Uterus (tissue), 4 donors: Measurements from ENCODE around the gene CAMSAP2. TPM values are rescaled to one million over a fixed set of nuclear protein-coding genes. Genes with fewer than 3 reads are reported as not detected.
"Not testable (repeated sequence)": the region's sequence is repeated elsewhere in the genome, so short reads cannot be mapped to it uniquely, and the experiment has no call there.

Source experiments
- DNase-seq, 2 donors: peaks; one replicate each; pipeline ENCODE4 v3.0.0-alpha.2; 2019 to 2020
- H3K27ac ChIP-seq, 2 donors: fragments of 200-600 bp; sonication (generic); 1 replicate in 1 of 2; 2 replicates in 1 of 2; pipeline ENCODE4 v1.5.1; 2016 to 2018
- H3K27me3 ChIP-seq, 2 donors: fragments of 200-600 bp; sonication (generic); one replicate each; pipeline ENCODE4 v1.5.1; 2018 to 2019; ENCODE audit warnings: control low read depth in 1 of 2
- H3K36me3 ChIP-seq, 2 donors: fragments of 200-600 bp; sonication (generic); one replicate each; pipeline ENCODE4 v1.5.1; 2019; ENCODE audit warnings: control low read depth in 1 of 2
- H3K4me1 ChIP-seq, 2 donors: fragments of 200-600 bp; sonication (generic); one replicate each; pipeline ENCODE4 v1.5.1; 2018 to 2019; ENCODE audit warnings: control low read depth in 1 of 2
- H3K4me3 ChIP-seq, 2 donors: fragments of 200-600 bp; sonication (generic); 1 replicate in 1 of 2; 2 replicates in 1 of 2; pipeline ENCODE4 v1.5.1; 2018 to 2019; ENCODE audit warnings: mild to moderate bottlenecking in 1 of 2
- H3K9me3 ChIP-seq, 2 donors: fragments of 200-600 bp; sonication (generic); one replicate each; pipeline ENCODE4 v1.5.1; 2019; ENCODE audit warnings: control low read depth in 1 of 2
- CTCF ChIP-seq, 4 experiments: fragments of 200-600 bp in 2 of 4; fragments of 450-650 bp in 2 of 4; sonication (generic) in 2 of 4; IDR thresholded peaks; one replicate each; pipeline ENCODE4 v1.5.1; 2016 to 2019; ENCODE audit warnings: antibody characterized with exemption in 4 of 4, mild to moderate bottlenecking in 2 of 4, moderate library complexity in 1 of 4
- POLR2A ChIP-seq, 2 donors: fragments of 450-650 bp; IDR thresholded peaks; one replicate each; pipeline ENCODE4 v1.6.1; 2016; ENCODE audit warnings: antibody characterized with exemption in 2 of 2, mild to moderate bottlenecking in 1 of 2, moderate library complexity in 1 of 2
- intact Hi-C: fragments of 100-400 bp; cut with DNase I; formaldehyde crosslinking; loops from one replicate; pipeline ENCODE4 v1.15.1; 2023; ENCODE audit warnings: low total_unique reads
- total RNA-seq, 4 donors: library from RNA; depleted of rRNA in 3 of 4; stranded (reverse); fragments of >200 nt in 3 of 4; gene quantifications; one replicate each; pipeline versions ENCODE4 v1.1.0 to v1.2.4, GENCODE V29; 2014 to 2023
- donor health status: DM: yes; HTN: yes; CAD: no.

Gene CAMSAP2
- total RNA-seq, 4 donors from 2014 or later = 31.0 to 64.8 (median 47.7) TPM

GRCh38 chr1:200802042-200802441 lies 63.3 kb downstream of the CAMSAP2 start:
- no peaks in the 10 kb centered on the region for H3K36me3 ChIP-seq
- no peak for DNase-seq
- H3K9me3 ChIP-seq = no peaks in the 10 kb centered on the region
- intact Hi-C loops = loop anchor here (10.0 kb wide), 1 partner anchor 177 kb away; the partner anchor contains the start of gene KIF14
- H3K4me3 ChIP-seq = no peak overlapping the region
- no peak overlapping the region for H3K27ac ChIP-seq
- H3K4me1 ChIP-seq = no peaks in the 10 kb centered on the region
- no peaks in the 10 kb centered on the region for H3K27me3 ChIP-seq
- TF ChIP-seq CTCF (IDR thresholded peaks at IDR 0.05) = no peak
- TF ChIP-seq POLR2A (IDR thresholded peaks at IDR 0.05) = no peak

GRCh38 chr1:200802865-200803512 lies 64.3 kb downstream of the CAMSAP2 start:
- H3K36me3 ChIP-seq = no peaks in the 10 kb centered on the region
- DNase-seq = peak; percentile 78 to 83
- H3K4me1 ChIP-seq = no peaks in the 10 kb centered on the region
- no peak for TF ChIP-seq POLR2A (IDR thresholded peaks at IDR 0.05)
- TF ChIP-seq CTCF (IDR thresholded peaks at IDR 0.05) = peak; percentile 87 to 93 (median 92)
- H3K9me3 ChIP-seq = no peaks in the 10 kb centered on the region
- no peaks in the 10 kb centered on the region for H3K27me3 ChIP-seq
- H3K27ac ChIP-seq = no peak overlapping the region
- intact Hi-C loops = loop anchor here (10.0 kb wide), 1 partner anchor 178 kb away; the partner anchor contains the start of gene KIF14
- H3K4me3 ChIP-seq = no peak overlapping the region

GRCh38 chr1:200805719-200806118 lies 67.0 kb downstream of the CAMSAP2 start:
- TF ChIP-seq POLR2A (IDR thresholded peaks at IDR 0.05) (no peak), CTCF (IDR thresholded peaks at IDR 0.05) (no peak)
- Histone ChIP-seq H3K27me3 (no peaks in the 10 kb centered on the region), H3K4me1 (no peaks in the 10 kb centered on the region), H3K9me3 (no peaks in the 10 kb centered on the region), H3K27ac (no peak overlapping the region), H3K36me3 (no peaks in the 10 kb centered on the region), H3K4me3 (no peak overlapping the region)
- intact Hi-C loops = loop anchor here (10.0 kb wide), 1 partner anchor 181 kb away; the partner anchor contains the start of gene KIF14
- no peak for DNase-seq

GRCh38 chr1:200808846-200809245 lies 70.2 kb downstream of the CAMSAP2 start:
- H3K4me3 ChIP-seq = no peak overlapping the region
- no peak for TF ChIP-seq POLR2A (IDR thresholded peaks at IDR 0.05)
- no peak for TF ChIP-seq CTCF (IDR thresholded peaks at IDR 0.05)
- intact Hi-C loops = loop anchor here (10.0 kb wide), 1 partner anchor 184 kb away; the partner anchor contains the start of gene KIF14
- no peaks in the 10 kb centered on the region for H3K9me3 ChIP-seq
- no peak for DNase-seq
- H3K27ac ChIP-seq = no peak overlapping the region
- H3K36me3 ChIP-seq = no peaks in the 10 kb centered on the region
- H3K27me3 ChIP-seq = no peaks in the 10 kb centered on the region
- no peaks in the 10 kb centered on the region for H3K4me1 ChIP-seq

GRCh38 chr1:200811704-200812103 lies 73.0 kb downstream of the CAMSAP2 start:
- H3K9me3 ChIP-seq = no peaks in the 10 kb centered on the region
- intact Hi-C loops = no loop called here

GRCh38 chr1:200816624-200817224 lies 78.0 kb downstream of the CAMSAP2 start:
- H3K36me3 ChIP-seq, DNase-seq: not testable (repeated sequence)

More at GRCh38 chr1:200811704-200812103, 73.0 kb downstream of the CAMSAP2 start:
- Histone ChIP-seq H3K36me3 (no peaks in the 10 kb centered on the region), H3K4me1 (no peaks in the 10 kb centered on the region), H3K4me3 (no peak overlapping the region), H3K27ac (no peak overlapping the region), H3K27me3 (no peaks in the 10 kb centered on the region)
- TF ChIP-seq POLR2A (IDR thresholded peaks at IDR 0.05) (no peak), CTCF (IDR thresholded peaks at IDR 0.05) (no peak)
- no peak for DNase-seq

More at GRCh38 chr1:200816624-200817224, 78.0 kb downstream of the CAMSAP2 start:
- H3K27ac ChIP-seq, H3K9me3 ChIP-seq, H3K4me1 ChIP-seq, intact Hi-C loops, H3K27me3 ChIP-seq, H3K4me3 ChIP-seq: not testable (repeated sequence)
